WTC11 (cell line): ENCODE results near the gene BRICD5. TPM values are rescaled to one million over a fixed set of nuclear protein-coding genes. Genes with fewer than 3 reads are reported as not detected.
A peak's percentile ranks its signal among the peaks of the same experiment; 100 is the strongest.

Experiments
- ATAC-seq: fragments of 200-7000 bp; cut with Tn5 transposase; 2 replicates; pipeline ENCODE4 v1.10.0; 2021; ENCODE audit warnings: mild to moderate bottlenecking, moderate library complexity
- CTCF ChIA-PET: fragments of 300-600 bp; sonication (Branson Sonifier 250); formaldehyde crosslinking; loops from one replicate; lab custom pipeline; 2021; ENCODE audit warnings: antibody characterized with exemption; lab: Charles Lee
- POLR2A ChIA-PET: fragments of 350-600 bp; sonication (Branson Sonifier 250); formaldehyde crosslinking; loops from one replicate; lab custom pipeline; 2021; ENCODE audit warnings: antibody characterized with exemption; lab: Charles Lee
- DNase-seq: peaks from one replicate; pipeline ENCODE4 v3.0.0; 2021; ENCODE audit warnings: low spot score
- H3K27ac Mint-ChIP-seq: 2 replicates; pipeline ENCODE4 v1.8.0; 2021; ENCODE audit warnings: mixed read lengths
- H3K27me3 Mint-ChIP-seq: 2 replicates; pipeline ENCODE4 v1.8.0; 2021; ENCODE audit warnings: low read depth, mild to moderate bottlenecking, moderate library complexity, mixed read lengths
- H3K36me3 Mint-ChIP-seq: 2 replicates; pipeline ENCODE4 v1.8.0; 2021; ENCODE audit warnings: mixed read lengths
- H3K4me1 Mint-ChIP-seq: 2 replicates; pipeline ENCODE4 v1.8.0; 2022; ENCODE audit warnings: mixed read lengths
- H3K4me3 Mint-ChIP-seq: 2 replicates; pipeline ENCODE4 v1.8.0; 2021; ENCODE audit warnings: mild to moderate bottlenecking, moderate library complexity, mixed read lengths
- H3K9me3 Mint-ChIP-seq: 2 replicates; pipeline ENCODE4 v1.8.0; 2021; ENCODE audit warnings: mixed read lengths
- ATF1 ChIP-seq: sonication (generic); formaldehyde crosslinking; IDR thresholded peaks from 2 replicates; pipeline ENCODE4 v1.8.1; 2023; ENCODE audit warnings: mild to moderate bottlenecking, moderate library complexity, missing genetic modification reagents
- CREM ChIP-seq: sonication (generic); formaldehyde crosslinking; IDR thresholded peaks from 2 replicates; pipeline ENCODE4 v1.8.1; 2022; ENCODE audit warnings: mild to moderate bottlenecking, missing genetic modification reagents, moderate library complexity
- E2F4 ChIP-seq: sonication (generic); formaldehyde crosslinking; IDR thresholded peaks from 2 replicates; pipeline ENCODE4 v1.8.1; 2022; ENCODE audit warnings: low read depth, mild to moderate bottlenecking, moderate library complexity, missing genetic modification reagents, borderline replicate concordance
- ELF4 ChIP-seq: sonication (generic); formaldehyde crosslinking; IDR thresholded peaks from 2 replicates; pipeline ENCODE4 v1.8.1; 2022; ENCODE audit warnings: low read depth, mild to moderate bottlenecking, moderate library complexity, missing genetic modification reagents
- EMX1 ChIP-seq: fragments of 250-450 bp; sonication (Bioruptor Pico); IDR thresholded peaks from 2 replicates; pipeline ENCODE4 v1.8.0; 2021; ENCODE audit warnings: mild to moderate bottlenecking
- ESRRA ChIP-seq: sonication (generic); formaldehyde crosslinking; IDR thresholded peaks from 2 replicates; pipeline ENCODE4 v1.8.1; 2022; ENCODE audit warnings: mild to moderate bottlenecking, missing genetic modification reagents, borderline replicate concordance
- ETV6 ChIP-seq: sonication (generic); formaldehyde crosslinking; IDR thresholded peaks from 2 replicates; pipeline ENCODE4 v1.8.1; 2022; ENCODE audit warnings: mild to moderate bottlenecking, missing genetic modification reagents
- GABPB1 ChIP-seq: sonication (generic); formaldehyde crosslinking; IDR thresholded peaks from 2 replicates; pipeline ENCODE4 v1.8.1; 2023; ENCODE audit warnings: mild to moderate bottlenecking, missing genetic modification reagents
- GTF2I ChIP-seq: fragments of 250-450 bp; sonication (Bioruptor Pico); conservative IDR thresholded peaks from 2 replicates; pipeline ENCODE4 v1.4.0; 2021; ENCODE audit warnings: mild to moderate bottlenecking
- HMGXB4 ChIP-seq: sonication (generic); formaldehyde crosslinking; IDR thresholded peaks from 2 replicates; pipeline ENCODE4 v1.8.1; 2023; ENCODE audit warnings: mild to moderate bottlenecking, moderate library complexity, missing genetic modification reagents
- KAT7 ChIP-seq: sonication (generic); formaldehyde crosslinking; IDR thresholded peaks from 2 replicates; pipeline ENCODE4 v1.8.1; 2023; ENCODE audit warnings: missing genetic modification reagents, mild to moderate bottlenecking, borderline replicate concordance
- NFATC4 ChIP-seq: fragments of 250-450 bp; sonication (Bioruptor Pico); IDR thresholded peaks from 2 replicates; pipeline ENCODE4 v1.9.0; 2021; ENCODE audit warnings: mild to moderate bottlenecking
- NR1H2 ChIP-seq: sonication (generic); formaldehyde crosslinking; IDR thresholded peaks from 2 replicates; pipeline ENCODE4 v1.9.0; 2021; ENCODE audit warnings: mild to moderate bottlenecking, moderate library complexity, missing genetic modification reagents
- RELA ChIP-seq: sonication (generic); formaldehyde crosslinking; IDR thresholded peaks from 2 replicates; pipeline ENCODE4 v1.8.1; 2022; ENCODE audit warnings: missing genetic modification reagents, mild to moderate bottlenecking, borderline replicate concordance
- SMAD3 ChIP-seq: sonication (generic); formaldehyde crosslinking; IDR thresholded peaks from 2 replicates; pipeline ENCODE4 v1.8.0; 2022; ENCODE audit warnings: missing genetic modification reagents, mild to moderate bottlenecking, borderline replicate concordance
- TEAD4 ChIP-seq: sonication (generic); formaldehyde crosslinking; IDR thresholded peaks from 2 replicates; pipeline ENCODE4 v1.8.0; 2022; ENCODE audit warnings: mild to moderate bottlenecking, missing genetic modification reagents
- TP53 ChIP-seq: sonication (generic); formaldehyde crosslinking; IDR thresholded peaks from 2 replicates; pipeline ENCODE4 v1.8.1; 2023; ENCODE audit warnings: mild to moderate bottlenecking, missing genetic modification reagents
- USF1 ChIP-seq: sonication (generic); formaldehyde crosslinking; IDR thresholded peaks from 2 replicates; pipeline ENCODE4 v1.8.0; 2022; ENCODE audit warnings: mild to moderate bottlenecking, missing genetic modification reagents
- USF2 ChIP-seq: sonication (generic); formaldehyde crosslinking; IDR thresholded peaks from 2 replicates; pipeline ENCODE4 v1.8.1; 2023; ENCODE audit warnings: mild to moderate bottlenecking, missing genetic modification reagents, moderate library complexity
- ZBTB21 ChIP-seq: sonication (generic); formaldehyde crosslinking; IDR thresholded peaks from 2 replicates; pipeline ENCODE4 v1.8.1; 2023; ENCODE audit warnings: mild to moderate bottlenecking, missing genetic modification reagents, borderline replicate concordance
- ZMAT4 ChIP-seq: fragments of 250-450 bp; sonication (Bioruptor Pico); IDR thresholded peaks from 2 replicates; pipeline ENCODE4 v1.9.0; 2021; ENCODE audit warnings: mild to moderate bottlenecking
- ZNF317 ChIP-seq: sonication (generic); formaldehyde crosslinking; IDR thresholded peaks from 2 replicates; pipeline ENCODE4 v1.8.1; 2023; ENCODE audit warnings: low read depth, mild to moderate bottlenecking, moderate library complexity, missing genetic modification reagents, borderline replicate concordance
- ZNF416 ChIP-seq: fragments of 250-450 bp; sonication (Bioruptor Pico); IDR thresholded peaks from 2 replicates; pipeline ENCODE4 v1.9.0; 2021; ENCODE audit warnings: mild to moderate bottlenecking, inconsistent platforms
- ZNF671 ChIP-seq: fragments of 250-450 bp; sonication (Bioruptor Pico); IDR thresholded peaks from 2 replicates; pipeline ENCODE4 v1.8.0; 2021; ENCODE audit warnings: mild to moderate bottlenecking
- total RNA-seq: library from RNA; stranded (reverse); gene quantifications from 3 replicates; pipeline ENCODE4 v1.2.3, GENCODE V29; 2021
- TF ChIP-seq, protein P1 (sequence below): sonication (generic); formaldehyde crosslinking; IDR thresholded peaks from 2 replicates; pipeline ENCODE4 v1.8.0; 2022; ENCODE audit warnings: mild to moderate bottlenecking, missing genetic modification reagents
- TF ChIP-seq, protein P2 (sequence below): sonication (generic); formaldehyde crosslinking; IDR thresholded peaks from 2 replicates; pipeline ENCODE4 v1.8.1; 2023; ENCODE audit warnings: mild to moderate bottlenecking, missing genetic modification reagents, moderate library complexity
- TF ChIP-seq, protein P3 (sequence below): fragments of 250-450 bp; sonication (Bioruptor Pico); IDR thresholded peaks from 2 replicates; pipeline ENCODE4 v1.8.0; 2021; ENCODE audit warnings: mild to moderate bottlenecking

The BRICD5 gene
- total RNA-seq, 1 experiment from 2014 or later: 13.6 TPM

DNA sequence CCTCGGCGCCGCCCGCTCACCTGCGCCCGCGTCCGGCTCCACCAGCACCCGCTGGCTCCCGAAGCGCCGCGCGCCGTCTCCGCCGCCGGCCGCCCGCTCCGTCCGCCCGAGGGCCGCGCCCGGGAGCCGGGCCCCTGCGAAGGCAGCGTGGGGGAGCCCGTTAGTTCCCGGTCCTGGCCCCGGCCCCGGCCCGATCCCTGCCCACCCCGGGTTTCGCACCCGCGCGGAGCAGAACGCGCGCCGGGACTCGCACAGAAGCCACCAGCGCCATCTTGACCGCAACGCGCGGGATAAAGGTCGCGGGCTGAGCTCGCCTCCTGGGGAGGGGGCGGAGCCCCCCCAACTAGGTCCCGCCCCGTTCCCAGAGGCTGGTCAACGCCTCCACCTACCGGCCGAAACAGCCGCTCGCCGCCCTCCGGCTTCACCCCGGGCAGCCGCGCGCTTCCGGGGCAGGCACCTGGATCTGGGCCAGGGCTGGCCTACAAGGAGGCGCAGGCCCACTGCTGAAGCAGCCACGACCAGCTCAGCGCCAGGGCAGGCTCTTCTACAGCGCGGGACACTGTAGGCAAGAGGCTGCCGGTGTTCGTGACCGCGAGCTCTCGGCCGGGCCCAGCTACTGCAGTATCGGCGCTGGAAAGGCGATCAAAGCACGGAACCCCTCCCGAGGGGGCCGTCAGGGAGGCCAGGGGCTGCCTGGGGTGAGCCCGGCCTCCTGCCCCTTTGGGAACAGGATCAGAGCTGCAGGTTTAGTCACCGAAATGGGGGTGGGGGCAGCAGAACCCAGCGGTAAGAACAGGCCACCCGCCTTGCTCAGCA, 40.8 kb upstream of the BRICD5 start, which contains the start of gene ECI1:
Gene ECI1, minus strand, starts transcription at position 292 of the 816 bp plus-strand sequence. Its CDS starts 21 bp downstream, at position 271.
- Mint-ChIP-seq H3K4me3 (peak within 1 kb of the TSS; percentile 92), H3K9me3 (no peaks in the 10 kb centered on the region), H3K27ac (peak within 1 kb of the TSS; percentile 98), H3K4me1 (peaks cover 9% of the 10 kb centered on the region), H3K27me3 (no peaks in the 10 kb centered on the region), H3K36me3 (peaks cover 36% of the 10 kb centered on the region)
- ATAC-seq (peak; percentile 93), DNase-seq (peak; percentile 94)
- ChIA-PET POLR2A (interaction anchor here (0.5 to 4.7 kb wide), 15 partner anchors 11 to 1657 kb away, joined by 3 to 28 read pairs (median 6); partner anchors contain the start of genes ABCA3, BRICD5, DNASE1L2 and MLST8), CTCF (interaction anchor here (0.6 to 3.8 kb wide), 27 partner anchors 10 to 882 kb away, joined by 3 to 62 read pairs (median 5); partner anchors contain the start of genes CASKIN1, CEMP1, DNASE1L2 and E4F1)
- TF ChIP-seq ZNF416 (peak; percentile 22), ZMAT4 (CRISPR knock-in tag) (0 out of 2 replicates have a peak, but pooled peaks have one; percentile 16), SMAD3 (CRISPR knock-in tag) (peak; percentile 42; the same call in 1 of the 2 replicates), NFATC4 (CRISPR knock-in tag) (0 out of 2 replicates have a peak, but pooled peaks have one; percentile 53), ESRRA (CRISPR knock-in tag) (peak; percentile 79), RELA (CRISPR knock-in tag) (peak; percentile 59; the same call in 1 of the 2 replicates), EMX1 (CRISPR knock-in tag) (no peak), NR1H2 (CRISPR knock-in tag) (no peak), ZNF317 (CRISPR knock-in tag) (peak; percentile 33; the same call in 1 of the 2 replicates), ELF4 (CRISPR knock-in tag) (peak; percentile 62; the same call in 1 of the 2 replicates), TP53 (CRISPR knock-in tag) (peak; percentile 82; the same call in 1 of the 2 replicates), HMGXB4 (CRISPR knock-in tag) (peak; percentile 97), GABPB1 (CRISPR knock-in tag) (peak; percentile 56; the same call in 1 of the 2 replicates), USF2 (0 out of 2 replicates have a peak, but pooled peaks have one; percentile 23), GTF2I (peak; percentile 38; the same call in 1 of the 2 replicates), TEAD4 (CRISPR knock-in tag) (no peak), ATF1 (CRISPR knock-in tag) (0 out of 2 replicates have a peak, but pooled peaks have one; percentile 77), ZBTB21 (peak; percentile 59; the same call in 1 of the 2 replicates), ETV6 (peak; percentile 58; the same call in 1 of the 2 replicates), ZNF671 (CRISPR knock-in tag) (peak; percentile 89; the same call in 1 of the 2 replicates), E2F4 (CRISPR knock-in tag) (no peak), USF1 (CRISPR knock-in tag) (0 out of 2 replicates have a peak, but pooled peaks have one; percentile 43), KAT7 (CRISPR knock-in tag) (peak; percentile 91), CREM (CRISPR knock-in tag) (peak; percentile 69)
- TF ChIP-seq, protein P1, sequence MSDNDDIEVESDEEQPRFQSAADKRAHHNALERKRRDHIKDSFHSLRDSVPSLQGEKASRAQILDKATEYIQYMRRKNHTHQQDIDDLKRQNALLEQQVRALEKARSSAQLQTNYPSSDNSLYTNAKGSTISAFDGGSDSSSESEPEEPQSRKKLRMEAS (CRISPR knock-in tag): peak; percentile 73
- TF ChIP-seq, protein P2, sequence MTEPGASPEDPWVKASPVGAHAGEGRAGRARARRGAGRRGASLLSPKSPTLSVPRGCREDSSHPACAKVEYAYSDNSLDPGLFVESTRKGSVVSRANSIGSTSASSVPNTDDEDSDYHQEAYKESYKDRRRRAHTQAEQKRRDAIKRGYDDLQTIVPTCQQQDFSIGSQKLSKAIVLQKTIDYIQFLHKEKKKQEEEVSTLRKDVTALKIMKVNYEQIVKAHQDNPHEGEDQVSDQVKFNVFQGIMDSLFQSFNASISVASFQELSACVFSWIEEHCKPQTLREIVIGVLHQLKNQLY: peak; percentile 91; the same call in 1 of the 2 replicates
- TF ChIP-seq, protein P3, sequence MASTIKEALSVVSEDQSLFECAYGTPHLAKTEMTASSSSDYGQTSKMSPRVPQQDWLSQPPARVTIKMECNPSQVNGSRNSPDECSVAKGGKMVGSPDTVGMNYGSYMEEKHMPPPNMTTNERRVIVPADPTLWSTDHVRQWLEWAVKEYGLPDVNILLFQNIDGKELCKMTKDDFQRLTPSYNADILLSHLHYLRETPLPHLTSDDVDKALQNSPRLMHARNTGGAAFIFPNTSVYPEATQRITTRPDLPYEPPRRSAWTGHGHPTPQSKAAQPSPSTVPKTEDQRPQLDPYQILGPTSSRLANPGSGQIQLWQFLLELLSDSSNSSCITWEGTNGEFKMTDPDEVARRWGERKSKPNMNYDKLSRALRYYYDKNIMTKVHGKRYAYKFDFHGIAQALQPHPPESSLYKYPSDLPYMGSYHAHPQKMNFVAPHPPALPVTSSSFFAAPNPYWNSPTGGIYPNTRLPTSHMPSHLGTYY (CRISPR knock-in tag): peak; percentile 30; the same call in 1 of the 2 replicates
